ENCODE results near the gene PLEKHM3.

Gene PLEKHM3

GRCh38 chr2:207993151-207993763 lies 32.1 kb downstream of the PLEKHM3 start:
- no peak for FAIRE-seq
- no peak for DNase-seq (ENCODE audit: low spot score)

GRCh38 chr2:207991944-207992343 lies 33.4 kb downstream of the PLEKHM3 start:
- FAIRE-seq, result no peak
- no peak for DNase-seq (ENCODE audit: low spot score)

- DNase-seq (ENCODE audit: low spot score), result no peak
- FAIRE-seq, result no peak
Observed at GRCh38 chr2:207990784-207991183, 34.5 kb downstream of the PLEKHM3 start.

- FAIRE-seq (no peak), DNase-seq (ENCODE audit: low spot score) (no peak)
Observed at GRCh38 chr2:207988975-207989374, 36.4 kb downstream of the PLEKHM3 start.

- FAIRE-seq (no peak), DNase-seq (ENCODE audit: low spot score) (no peak)
Observed at GRCh38 chr2:207987025-207987716, 38.2 kb downstream of the PLEKHM3 start.

GRCh38 chr2:207984765-207985480 lies 40.4 kb downstream of the PLEKHM3 start:
- FAIRE-seq, result no peak
- DNase-seq (ENCODE audit: low spot score), result no peak

GRCh38 chr2:207983641-207984042 lies 41.7 kb downstream of the PLEKHM3 start:
- FAIRE-seq (no peak), DNase-seq (ENCODE audit: low spot score) (no peak)

- no peak for DNase-seq (ENCODE audit: low spot score)
Observed at GRCh38 chr2:207978177-207978948, 47.0 kb downstream of the PLEKHM3 start.

GRCh38 chr2:207975921-207976320 lies 49.4 kb downstream of the PLEKHM3 start:
- FAIRE-seq, result no peak
- no peak for DNase-seq (ENCODE audit: low spot score)

More at GRCh38 chr2:207978177-207978948, 47.0 kb downstream of the PLEKHM3 start:
- no peak for FAIRE-seq

GRCh38 chr2:207974216-207974605 lies 51.1 kb downstream of the PLEKHM3 start:
- FAIRE-seq (no peak), DNase-seq (ENCODE audit: low spot score) (no peak)

GRCh38 chr2:207970826-207971180 lies 54.5 kb downstream of the PLEKHM3 start:
- no peak for DNase-seq (ENCODE audit: low spot score)
- FAIRE-seq, result no peak

- FAIRE-seq (no peak), DNase-seq (ENCODE audit: low spot score) (no peak)
Observed at GRCh38 chr2:207970147-207970825, 55.0 kb downstream of the PLEKHM3 start.

GRCh38 chr2:207969249-207969648 lies 56.1 kb downstream of the PLEKHM3 start:
- DNase-seq (ENCODE audit: low spot score) (no peak), FAIRE-seq (no peak)

GRCh38 chr2:207967121-207967520 lies 58.2 kb downstream of the PLEKHM3 start:
- FAIRE-seq (no peak), DNase-seq (ENCODE audit: low spot score) (no peak)

- DNase-seq (ENCODE audit: low spot score) (no peak), FAIRE-seq (no peak)
Observed at GRCh38 chr2:207960911-207961310, 64.4 kb downstream of the PLEKHM3 start.

- DNase-seq (ENCODE audit: low spot score), result no peak
- no peak for FAIRE-seq
Observed at GRCh38 chr2:207960090-207960489, 65.2 kb downstream of the PLEKHM3 start.

- FAIRE-seq (no peak), DNase-seq (ENCODE audit: low spot score) (no peak)
Observed at GRCh38 chr2:207956771-207957170, 68.6 kb downstream of the PLEKHM3 start.

- FAIRE-seq (no peak), DNase-seq (ENCODE audit: low spot score) (no peak)
Observed at GRCh38 chr2:207955456-207955855, 69.9 kb downstream of the PLEKHM3 start.

GRCh38 chr2:207953354-207953753 lies 72.0 kb downstream of the PLEKHM3 start:
- DNase-seq (ENCODE audit: low spot score) (no peak), FAIRE-seq (no peak)

- no peak for DNase-seq (ENCODE audit: low spot score)
- FAIRE-seq, result no peak
Observed at GRCh38 chr2:207952564-207953345, 72.6 kb downstream of the PLEKHM3 start.
